Activated naive CD4-positive, alpha-beta T cell (primary cell): ENCODE results near the gene CAGE1.
"Not testable (repeated sequence)": the region's sequence is repeated elsewhere in the genome, so short reads cannot be mapped to it uniquely, and the experiment has no call there.

Experiments used
- DNase-seq, 4 experiments: peaks; one replicate each; lab custom pipeline; 2025; lab: John Stamatoyannopoulos, UW

The CAGE1 gene

GRCh38 chr6:7409740-7410139 is 20.2 kb upstream of the CAGE1 start:
- DNase-seq = no peak

DNA sequence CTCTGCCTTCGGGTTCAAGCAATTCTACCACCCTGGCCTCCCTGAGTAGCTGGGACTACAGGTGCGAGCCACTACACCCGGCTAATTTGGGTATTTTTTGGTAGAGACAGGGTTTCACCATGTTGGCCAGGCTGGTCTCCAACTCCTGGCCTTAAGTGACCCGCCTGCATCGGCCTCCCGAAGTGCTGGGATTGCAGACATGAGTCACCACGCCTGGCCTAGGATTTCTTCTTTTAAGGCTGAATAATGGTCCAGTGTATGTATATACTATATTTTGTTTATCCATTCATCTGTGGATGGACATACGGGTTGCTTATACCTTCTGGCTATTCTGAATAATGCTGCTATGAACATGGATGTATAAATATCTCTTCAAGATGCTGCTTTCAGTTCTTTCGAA is 17.2 kb upstream of the CAGE1 start:
- DNase-seq = no peak

GRCh38 chr6:7404546-7404945 is 15.0 kb upstream of the CAGE1 start:
- no peak for DNase-seq

DNA sequence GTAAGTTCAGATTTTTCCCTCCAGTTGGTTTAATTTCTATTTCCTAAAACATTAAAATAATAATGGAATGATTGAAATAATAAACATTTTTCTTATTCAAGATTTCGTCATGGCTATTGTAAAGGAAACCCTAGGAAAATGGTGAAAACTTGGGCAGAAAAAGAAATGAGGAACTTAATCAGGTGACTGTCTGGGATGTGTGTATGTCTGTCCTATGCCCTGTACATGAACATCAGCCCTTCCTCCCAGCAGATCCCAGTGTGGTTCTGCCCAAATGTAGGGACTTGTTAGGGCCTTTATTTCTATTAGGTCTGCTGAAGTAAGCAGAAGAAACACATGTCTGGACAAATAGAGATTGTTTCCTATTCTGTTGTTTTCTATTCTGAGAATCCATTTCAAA is 13.2 kb upstream of the CAGE1 start:
- DNase-seq = no peak

- DNase-seq = no peak
These were observed 11.5 kb upstream of the CAGE1 start for GRCh38 chr6:7401075-7401474.

DNA sequence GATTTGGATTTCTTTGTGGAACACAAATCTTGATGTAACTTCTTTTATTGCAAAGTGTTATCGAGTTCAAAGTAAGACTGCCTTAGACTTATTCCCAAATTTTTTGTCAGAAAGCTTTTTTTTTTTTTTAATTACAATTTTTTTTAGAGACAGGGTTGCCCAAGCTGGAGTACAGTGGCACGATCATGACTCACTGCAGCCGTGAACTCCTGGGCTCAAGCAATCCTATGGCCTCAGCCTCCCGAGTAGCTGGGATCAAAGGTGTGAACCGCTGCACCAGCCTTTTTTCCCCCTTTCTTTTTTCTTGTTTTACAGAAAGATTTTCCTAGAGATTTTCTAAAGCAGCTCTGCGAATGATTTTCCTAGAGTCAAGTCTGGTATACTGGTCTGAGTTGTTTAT is 2.9 kb upstream of the CAGE1 start:
- DNase-seq = no peak

GRCh38 chr6:7391151-7391550 is 1.6 kb upstream of the CAGE1 start:
- DNase-seq = no peak

DNA sequence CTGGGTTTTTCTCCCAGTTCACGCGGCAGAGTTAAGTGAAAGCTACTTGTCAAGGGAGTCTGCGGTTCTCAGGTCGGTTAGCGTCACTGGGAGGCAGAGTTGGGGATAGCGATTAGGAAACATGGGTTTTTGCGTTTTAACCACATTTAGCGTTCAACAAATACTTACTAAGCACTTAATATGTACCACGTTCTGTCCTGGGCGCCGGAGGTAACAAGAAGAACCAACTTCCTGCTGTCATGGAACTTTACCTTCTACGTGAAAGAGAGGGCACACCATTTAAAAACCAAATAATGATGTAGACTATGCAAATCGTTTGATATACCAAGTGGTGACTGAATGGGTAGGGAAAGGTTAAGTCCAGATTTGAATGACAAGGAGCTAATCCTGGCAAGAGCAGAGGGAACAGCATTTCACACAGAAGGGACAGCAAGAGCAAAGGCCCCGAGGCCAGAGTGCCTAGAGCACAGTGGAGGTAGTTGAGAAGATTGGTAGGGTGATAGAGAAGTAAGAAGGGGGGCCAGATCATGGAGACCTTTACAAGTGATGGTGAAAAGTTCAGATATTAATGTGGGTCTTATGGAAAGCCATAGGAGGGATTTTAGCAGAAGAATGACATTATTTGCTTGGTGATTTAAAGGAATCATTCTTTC is 810 bp upstream of the CAGE1 start:
- no peak for DNase-seq

DNA sequence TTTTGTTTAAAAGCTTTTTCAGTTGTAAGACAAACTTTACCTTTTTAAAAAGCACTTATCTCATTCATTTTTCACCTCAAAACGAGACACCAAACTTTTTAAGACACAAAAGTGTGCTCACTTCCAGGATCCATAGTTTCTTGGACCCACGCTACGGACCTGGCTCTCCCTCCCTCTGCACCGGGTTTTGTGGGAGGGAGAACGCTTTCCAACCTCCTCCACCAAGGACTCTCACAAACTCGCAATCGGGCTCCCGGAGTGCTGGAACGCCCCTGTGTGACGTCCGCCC is 436 bp downstream of the CAGE1 start:
- DNase-seq = no peak

DNA sequence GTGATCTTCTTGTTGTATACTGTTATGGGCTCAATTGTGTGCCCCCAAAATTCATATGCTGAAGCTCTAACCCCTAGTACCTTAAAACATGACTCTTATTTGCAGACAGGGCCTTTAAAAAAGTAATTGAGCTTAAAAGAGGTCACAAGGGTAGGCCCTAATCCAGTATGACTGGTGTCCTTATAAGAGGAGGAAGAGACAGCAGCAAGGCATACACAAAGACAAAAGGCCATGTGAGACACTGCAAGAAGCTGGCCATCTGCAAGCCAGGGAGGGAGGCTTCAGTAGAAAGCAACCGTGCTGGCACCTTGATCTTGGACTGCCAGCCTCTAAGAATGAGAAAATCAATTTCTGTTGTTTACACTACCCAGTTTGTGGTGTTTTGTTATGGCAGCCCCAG is 8.4 kb downstream of the CAGE1 start:
- no peak for DNase-seq

DNA sequence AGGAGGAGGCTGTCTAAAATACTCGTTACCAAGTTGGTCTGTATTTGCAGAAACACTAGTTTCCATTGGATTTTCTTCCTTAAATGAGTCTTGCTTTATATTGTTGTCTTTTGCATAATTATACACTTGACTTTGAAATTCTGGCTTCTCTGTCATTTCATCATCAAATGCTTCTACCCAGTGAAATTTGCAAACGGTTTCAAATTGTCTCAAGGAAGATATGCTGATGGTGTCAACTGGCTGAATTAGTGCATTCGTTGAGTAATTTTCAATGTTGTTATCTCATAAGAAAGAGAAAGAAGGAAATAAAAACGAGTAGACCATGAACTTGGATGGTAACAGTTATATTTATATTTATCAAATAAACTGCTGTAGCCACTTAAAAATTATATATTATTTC is 10.8 kb downstream of the CAGE1 start:
- no peak for DNase-seq

- DNase-seq = no peak
These were observed 11.6 kb downstream of the CAGE1 start for GRCh38 chr6:7377961-7378360.

- DNase-seq = no peak
These were observed 15.8 kb downstream of the CAGE1 start for GRCh38 chr6:7373739-7374138.

GRCh38 chr6:7367408-7367807 is 22.1 kb downstream of the CAGE1 start:
- no peak for DNase-seq

DNA sequence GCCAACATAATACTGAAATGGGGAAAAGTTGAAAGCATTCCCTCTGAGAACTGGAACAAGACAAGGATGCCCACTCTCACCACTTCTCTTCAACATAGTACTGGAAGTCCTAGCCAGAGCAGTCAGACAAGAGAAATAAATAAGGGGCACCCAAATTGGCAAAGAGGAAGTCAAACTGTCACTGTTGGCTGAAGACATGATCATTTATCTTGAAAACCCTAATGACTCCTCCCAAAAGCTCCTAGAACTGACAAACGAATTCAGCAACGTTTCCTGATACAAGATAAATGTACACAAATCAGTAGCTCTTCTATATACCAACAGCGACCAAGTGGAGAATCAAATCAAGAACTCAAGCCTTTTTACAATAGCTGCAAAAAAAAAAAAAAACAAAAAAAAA is 37.6 kb downstream of the CAGE1 start:
- DNase-seq = not testable (repeated sequence)

GRCh38 chr6:7350591-7350990 is 39.0 kb downstream of the CAGE1 start:
- DNase-seq = not testable (repeated sequence)

DNA sequence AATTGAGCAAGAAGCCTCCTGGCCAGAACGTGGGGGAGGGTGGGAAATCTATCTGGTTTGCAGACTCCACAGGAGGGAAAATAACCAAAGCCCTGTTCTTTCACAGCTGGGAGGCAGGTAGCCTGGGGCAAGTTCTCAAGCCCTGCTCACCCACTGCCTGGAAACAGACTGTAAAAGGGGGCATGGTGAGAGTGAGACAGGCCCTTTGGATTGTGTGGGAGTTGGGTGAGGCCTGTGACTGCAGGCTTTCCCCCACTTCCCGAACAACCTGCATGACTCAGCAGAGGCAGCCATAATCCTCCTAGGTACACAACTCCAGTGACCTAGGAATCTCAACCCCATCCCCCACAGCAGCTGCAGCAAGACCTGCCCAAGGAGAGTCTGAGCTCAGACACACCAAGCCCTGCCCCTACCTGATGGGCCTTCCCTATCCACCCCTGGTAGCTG is 42.0 kb downstream of the CAGE1 start:
- not testable (repeated sequence) for DNase-seq

GRCh38 chr6:7344773-7345450 is 44.6 kb downstream of the CAGE1 start:
- not testable (repeated sequence) for DNase-seq

DNA sequence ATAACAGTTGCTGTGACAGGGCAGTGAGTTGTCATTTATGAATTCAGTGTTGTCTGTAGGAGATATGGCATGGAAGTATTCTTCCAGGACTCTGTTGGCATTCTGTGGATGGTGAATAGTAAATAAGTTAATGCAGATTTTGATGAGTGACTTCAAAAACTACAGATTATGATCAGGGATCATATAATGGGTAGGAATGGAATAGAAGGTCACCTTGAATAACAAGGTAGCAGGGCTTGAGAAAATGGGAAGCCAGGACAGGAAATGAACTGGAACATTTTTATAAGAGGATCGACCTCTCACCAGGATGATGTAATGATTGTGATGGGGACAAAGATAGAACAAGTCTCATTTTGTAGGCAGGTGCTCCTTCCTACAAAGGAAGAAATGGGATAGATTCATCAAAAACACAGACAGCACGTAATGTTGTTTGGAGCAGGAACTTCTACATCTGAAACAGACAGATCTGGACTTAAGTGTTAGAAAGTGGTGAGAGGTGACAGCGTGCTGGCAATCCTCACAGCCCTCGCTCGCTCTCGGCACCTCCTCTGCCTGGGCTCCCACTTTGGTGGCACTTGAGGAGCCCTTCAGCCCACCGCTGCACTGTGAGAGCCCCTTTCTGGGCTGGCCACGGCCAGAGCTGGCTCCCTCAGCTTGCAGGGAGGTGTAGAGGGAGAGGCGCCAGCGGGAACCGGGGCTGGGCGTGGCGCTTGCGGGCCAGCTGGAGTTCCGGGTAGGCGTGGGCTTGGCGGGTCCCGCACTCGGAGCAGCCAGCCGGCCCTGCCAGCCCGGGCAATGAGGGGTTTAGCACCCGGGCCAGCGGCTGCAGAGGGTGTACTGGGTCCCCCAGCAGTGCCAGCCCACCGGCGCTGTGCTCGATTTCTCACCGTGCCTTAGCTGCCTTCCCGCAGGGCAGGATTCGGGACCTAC is 45.7 kb downstream of the CAGE1 start:
- DNase-seq = no peak

DNA sequence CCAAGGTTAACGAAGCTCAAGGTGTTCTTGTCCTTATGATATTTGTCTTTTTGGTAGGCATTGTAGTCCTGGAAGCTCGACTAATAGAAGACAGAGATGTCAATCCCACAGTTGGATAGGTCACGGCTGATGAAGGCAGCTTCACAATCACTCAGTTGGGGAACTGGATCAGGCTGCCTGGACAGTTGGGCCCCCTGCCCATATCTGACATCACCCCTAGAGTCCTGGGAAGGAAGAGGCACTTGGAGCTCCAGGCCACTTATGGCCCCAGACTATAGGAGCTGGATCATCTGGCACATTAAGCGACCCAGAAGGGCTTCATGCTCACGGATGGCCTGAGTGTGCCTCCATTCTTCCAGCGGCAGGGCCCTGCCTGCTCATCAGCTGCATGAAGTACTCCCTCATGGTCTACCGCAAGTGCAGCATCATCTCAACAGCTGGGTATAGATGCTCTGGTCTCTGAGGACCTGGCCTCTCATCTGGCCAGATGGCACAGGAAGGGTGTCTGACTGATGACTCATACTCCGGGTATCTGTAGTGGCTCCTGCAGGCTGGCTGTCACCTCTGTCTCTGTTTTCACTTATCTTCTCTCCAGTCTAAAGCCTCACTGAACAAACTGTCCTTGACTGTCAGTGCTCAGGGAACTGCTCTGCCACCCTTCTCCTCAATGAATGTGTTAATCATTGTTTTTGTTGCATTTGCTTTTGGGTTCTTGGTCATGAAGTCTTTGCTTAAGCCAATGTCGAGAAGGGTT is 47.4 kb downstream of the CAGE1 start:
- no peak for DNase-seq

GRCh38 chr6:7341271-7341670 is 48.3 kb downstream of the CAGE1 start:
- DNase-seq = no peak

DNA sequence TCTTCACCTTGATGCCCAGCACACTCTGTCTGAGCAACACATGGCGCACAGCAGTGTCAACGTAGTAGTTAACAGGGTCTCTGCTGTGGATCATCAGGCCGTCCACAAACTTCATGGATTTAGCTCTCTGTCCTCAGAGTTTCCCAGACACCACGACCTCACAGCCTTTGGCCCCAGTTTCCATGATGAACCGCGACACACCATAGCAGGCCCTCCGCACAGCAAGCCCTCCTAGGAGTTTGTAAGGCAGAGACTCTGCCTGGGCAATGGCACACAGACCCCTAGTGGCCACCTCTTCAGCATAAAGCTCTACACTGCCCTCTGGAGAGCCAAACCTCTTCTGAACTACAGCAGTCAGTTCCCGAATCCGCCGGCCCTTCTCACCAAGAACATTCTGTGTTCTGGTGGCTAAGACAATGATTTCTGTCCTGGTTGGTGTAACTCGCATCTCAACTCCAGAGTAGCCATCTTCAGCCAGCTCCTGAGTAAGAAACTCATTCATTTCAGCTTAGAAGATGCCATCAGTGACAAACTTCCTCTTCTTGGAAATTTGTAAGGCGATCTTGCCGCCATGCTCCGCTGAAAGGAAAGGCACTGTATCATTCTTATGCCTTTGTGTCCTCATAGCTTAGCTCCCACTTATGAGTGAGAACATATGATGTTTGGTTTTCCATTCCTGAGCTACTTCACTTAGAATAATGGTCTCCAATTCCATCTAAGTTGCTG is 50.4 kb downstream of the CAGE1 start:
- not testable (repeated sequence) for DNase-seq
